ENCODE data around the gene KRTAP29-1.

KRTAP29-1 gene

DNA sequence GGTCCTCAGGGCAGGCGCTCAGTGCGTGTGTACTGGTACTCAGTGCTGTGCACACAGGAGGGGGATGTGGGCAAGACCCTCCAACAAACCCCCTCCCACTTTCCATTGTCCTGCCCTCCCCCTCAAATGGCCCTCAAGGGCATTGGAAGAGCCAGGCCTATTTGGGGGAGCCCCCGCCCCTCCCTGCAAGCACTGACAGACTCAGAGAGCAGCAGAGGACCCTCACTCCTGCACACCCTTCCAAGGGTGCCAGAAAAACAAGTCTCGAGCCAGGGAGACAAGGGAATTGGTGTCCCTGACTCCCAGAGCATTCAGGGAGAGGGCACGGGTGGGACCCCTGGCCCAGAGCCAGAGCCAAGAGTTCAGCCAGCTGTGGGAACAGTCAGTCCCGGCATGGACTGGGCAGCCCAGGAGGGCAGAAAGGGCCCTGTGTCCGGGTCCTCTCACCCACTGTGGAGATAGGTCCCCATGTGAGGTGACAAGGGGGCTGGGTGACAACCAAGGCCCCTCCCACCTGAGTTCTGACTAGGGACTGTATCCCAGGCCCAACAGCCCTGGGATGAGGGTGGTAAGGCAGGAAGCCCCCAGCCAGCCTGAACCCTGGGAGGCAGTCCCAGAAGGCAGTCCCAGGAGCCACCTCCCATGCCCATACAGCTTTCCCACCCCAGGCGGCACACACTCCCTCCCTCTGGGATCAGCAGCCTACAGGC is 24.9 kb upstream of the KRTAP29-1 start:
- no peak for DNase-seq

DNA sequence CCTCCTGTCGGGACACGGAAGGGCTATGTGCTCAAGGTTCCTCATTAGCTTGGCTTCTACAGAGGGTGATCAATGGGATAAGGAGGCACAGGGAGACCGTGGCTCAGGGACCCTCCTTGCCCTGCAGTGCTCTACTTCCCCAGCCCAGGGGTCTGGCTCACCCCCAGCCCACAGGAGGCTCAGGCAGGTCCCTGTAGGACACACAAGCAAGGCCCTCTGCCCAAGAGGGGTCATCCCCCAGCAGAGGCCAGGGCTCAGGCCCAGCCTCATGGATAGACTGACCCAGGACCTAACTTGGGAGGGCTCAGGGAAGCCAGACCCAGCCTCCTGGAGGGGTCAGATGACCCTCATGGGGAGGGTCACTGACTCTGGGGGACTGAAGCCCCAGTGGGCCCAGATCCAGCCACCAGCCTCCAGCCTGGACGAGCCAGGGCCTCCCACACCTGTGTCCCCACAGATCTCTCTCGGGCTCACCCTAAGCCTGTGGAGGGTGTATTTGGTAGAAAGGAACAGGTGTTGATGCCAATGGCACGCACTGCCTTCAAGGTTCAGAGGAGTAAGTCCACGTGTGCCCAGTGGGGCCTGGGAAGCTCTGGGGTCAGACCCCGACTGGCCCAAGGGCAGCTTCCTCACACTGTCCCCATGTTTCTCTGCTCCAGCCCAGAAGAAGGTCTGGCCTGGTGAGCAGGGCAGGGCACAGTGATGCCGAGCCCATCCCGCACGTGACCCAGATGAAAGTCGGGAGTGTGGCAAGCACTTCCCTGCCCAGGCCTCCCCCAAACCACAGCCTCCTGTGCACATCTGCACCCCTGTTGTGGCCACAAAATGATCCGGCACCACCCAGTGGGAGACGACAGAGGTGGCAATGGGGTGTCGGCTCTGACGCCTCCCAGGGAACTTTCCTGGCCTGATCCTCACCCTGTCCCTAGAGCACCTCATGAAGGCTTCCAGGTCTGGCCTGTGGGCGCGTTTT is 23.8 kb upstream of the KRTAP29-1 start:
- no peak for DNase-seq

DNA sequence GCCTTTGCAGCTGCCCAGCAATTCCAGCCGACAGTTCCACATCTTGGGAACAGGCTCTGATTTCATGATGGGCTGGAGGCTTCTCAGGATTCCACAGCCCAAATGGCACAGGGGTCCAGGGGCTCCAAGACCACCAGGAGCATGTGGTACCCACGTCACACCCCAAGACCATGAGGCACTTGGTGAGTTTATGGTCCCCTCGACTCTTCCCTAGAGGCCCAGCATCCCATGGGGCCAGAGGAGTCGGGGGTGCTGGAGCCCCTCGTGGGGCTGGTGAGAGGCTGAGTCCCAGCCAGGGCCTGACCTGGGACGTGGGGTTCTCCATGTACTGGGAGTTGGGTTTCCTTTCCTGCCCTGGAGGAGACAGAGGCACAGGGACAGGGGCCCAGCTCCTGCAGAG is 23.0 kb upstream of the KRTAP29-1 start:
- no peak for DNase-seq

GRCh38 chr17:41325126-41325525 is 22.5 kb upstream of the KRTAP29-1 start:
- no peak for DNase-seq

DNA sequence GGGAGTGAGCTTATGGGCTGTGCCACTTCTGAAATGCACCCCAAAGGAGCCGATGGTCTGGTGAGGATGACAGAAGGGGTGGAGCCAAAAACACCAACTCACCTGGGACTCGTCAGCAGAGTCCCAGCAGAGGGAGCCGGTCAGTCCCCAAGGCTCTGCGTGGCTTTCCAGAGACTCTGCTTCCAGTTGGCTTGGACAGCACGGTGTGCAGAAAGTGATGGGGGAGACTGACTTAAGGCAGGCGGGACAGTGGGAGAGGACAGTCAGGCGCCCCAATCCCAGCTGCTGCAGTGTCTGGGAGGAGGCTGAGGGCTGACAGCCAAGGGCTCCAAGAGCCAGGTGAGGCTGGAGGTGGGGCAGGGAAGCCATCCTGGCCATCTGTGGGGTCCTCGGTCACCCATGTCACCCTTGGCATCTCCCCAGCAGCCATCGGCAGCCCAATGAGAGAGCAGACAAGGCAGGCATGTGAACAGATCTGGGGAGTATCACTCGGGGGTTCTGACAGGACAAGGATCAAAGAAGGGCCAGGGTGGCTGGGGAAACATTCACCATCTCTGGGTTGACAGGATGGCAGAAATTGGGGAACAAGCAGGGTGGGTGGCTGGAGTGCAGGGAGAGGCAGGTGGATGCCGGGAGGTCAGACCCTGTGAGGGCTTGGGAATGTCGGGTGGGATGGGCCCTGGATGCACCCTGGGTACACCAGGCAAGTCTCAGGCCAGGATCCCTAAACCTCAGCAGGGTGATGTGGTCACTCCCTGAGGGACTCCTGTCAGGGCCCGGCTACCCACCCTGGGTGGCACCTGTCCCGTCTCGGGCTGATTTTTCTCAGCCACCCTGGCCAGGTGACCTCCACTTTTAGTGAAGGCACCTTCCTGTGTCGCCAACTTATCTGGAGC is 21.8 kb upstream of the KRTAP29-1 start:
- no peak for DNase-seq

DNA sequence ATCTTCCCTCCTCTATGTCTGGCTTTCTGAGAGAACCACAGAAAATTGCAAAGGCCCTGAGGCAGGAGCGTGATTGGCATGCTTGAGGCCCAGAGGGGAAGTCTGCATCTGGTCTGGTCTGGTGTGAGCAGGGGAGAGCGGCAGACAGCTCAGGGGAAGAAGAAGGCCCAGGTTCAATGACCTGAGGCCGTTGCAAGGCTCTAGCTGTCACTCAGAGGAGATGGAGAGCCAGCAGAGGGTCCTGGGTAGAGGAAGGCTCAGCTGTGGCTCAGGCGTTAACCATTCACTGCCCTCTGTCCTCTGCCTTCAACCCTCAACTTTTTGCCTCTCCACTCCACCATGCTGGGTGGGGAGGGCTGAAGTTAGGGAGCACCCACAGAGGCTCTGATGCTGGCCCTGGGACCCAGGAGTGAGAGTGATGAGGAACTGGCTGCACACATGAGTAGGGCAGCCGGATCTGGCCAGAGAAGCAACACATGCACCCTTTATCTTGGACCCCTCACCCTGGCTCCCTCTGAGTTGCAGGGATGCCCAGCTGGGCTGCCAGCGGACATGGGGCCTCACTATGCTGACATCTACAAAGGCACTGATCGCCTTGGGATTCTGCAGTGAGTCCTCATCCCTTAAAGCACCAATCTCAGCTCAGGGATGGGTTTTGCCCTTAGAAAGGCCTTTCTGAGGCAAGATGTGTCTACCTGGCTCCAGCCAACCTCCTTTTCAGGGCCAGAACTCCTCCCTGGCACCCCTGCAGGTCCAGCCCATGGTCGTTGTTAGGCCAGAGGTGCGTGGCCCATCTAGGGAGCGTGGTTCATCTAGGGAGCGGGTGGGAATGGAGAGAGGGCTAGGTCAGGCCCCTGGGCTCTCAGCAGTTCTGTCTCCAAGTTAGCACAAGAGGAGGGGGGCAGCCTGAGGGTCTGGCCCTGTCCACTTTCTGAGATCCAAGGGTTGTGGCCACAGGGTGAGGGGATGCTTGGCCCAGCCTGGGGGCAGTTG is 20.5 kb upstream of the KRTAP29-1 start:
- no peak for DNase-seq

DNA sequence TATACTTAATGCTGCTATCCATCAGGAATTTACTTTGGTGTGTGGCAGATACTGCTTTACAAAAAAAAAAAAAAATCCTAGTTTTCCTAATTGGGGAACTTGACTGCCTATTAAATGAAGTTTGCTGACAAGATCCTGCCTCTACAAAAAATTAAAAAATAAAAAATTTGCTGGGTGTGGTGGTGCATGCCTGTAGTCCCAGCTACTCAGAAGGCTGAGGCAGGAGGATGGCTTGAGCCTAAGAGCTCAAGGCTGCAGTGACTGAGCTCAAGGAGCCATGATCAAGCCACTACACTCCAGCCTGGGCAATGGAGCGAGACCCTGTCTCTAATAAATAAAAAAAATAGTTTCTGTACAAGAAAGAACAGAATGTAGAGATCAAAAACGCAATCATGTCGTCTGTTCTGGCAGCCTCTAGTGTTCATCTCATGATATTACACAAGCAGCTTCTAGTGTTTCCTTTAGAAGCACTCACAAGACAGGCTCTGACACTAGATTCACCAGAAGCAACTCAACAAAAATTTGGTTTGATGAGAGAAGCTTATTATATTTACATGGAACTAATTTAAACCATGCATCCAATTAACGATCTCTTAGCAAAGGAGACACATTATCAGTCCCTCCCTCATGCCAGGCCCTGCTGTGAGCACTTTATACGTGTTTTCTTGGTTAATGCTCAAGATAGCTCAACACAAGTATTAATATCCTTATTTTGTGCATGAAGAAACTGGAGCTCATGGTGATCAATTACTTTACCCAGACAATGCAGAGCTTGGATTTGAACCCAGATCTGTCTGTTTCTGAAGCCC is 19.6 kb upstream of the KRTAP29-1 start:
- DNase-seq = no peak

- no peak for DNase-seq
These were observed 15.6 kb upstream of the KRTAP29-1 start for GRCh38 chr17:41318231-41318630.

DNA sequence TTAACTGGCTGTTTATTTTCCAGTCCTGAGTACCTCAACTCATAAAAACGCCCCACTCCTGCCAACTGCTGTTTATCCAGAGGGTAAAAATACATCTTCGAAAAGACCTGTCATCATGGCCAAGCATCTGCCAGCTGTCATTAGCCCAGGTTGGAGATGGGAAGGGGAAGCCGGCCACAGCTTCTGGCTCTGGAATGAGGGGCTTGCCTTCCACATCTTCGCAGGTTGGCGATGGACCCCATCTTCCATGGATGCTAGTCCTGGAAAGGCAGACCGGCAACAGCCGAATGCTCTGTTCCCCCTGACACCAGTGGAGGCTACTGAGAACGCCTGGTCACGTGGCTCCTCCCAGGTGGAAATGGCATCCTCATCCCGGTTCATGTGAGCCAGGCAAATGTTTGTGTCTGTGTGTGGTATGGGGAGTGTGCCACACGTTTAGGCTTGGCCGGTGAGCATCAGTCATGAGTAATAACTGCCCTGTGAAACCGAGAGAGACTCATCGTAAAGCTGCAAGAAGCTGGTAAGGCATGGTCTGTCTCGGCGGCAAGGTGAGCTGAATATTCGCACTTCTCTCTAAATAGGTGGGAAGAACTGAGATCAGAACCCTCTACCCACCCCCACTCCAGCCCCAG is 13.3 kb upstream of the KRTAP29-1 start:
- DNase-seq = no peak

DNA sequence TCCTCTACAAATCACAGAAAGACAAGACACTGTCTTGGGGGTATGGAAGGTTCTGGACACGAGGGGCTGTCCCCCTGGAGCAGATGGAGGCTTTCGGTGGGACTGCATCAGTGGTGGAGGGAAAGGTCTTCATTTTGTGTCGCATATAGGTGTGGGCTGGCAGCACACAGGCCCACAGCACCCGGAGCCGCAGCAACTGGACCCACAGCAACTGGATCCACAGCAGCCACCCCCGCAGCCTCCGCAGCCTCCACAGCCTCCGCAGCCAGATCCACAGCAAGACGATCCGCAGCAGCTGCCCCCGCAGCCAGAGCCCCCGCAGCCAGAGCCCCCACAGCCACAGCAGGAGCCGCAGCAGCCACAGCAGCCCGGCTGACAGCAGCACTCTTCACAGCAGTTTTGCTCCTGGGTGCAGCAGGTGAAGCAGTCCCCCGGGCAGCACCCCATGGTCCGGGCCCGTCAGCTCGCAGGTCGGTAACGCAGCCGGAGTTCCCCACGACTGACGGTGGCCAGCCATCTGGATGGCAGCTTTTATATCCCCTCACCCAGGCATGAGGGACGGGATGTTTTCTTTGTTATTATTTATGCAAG is 12.6 kb upstream of the KRTAP29-1 start, which contains the start of gene KRTAP17-1:
Gene KRTAP17-1 (minus strand): TSS at position 507 of the 591 bp plus-strand sequence. CDS start 60 bp downstream, at position 447.
- DNase-seq = no peak

DNA sequence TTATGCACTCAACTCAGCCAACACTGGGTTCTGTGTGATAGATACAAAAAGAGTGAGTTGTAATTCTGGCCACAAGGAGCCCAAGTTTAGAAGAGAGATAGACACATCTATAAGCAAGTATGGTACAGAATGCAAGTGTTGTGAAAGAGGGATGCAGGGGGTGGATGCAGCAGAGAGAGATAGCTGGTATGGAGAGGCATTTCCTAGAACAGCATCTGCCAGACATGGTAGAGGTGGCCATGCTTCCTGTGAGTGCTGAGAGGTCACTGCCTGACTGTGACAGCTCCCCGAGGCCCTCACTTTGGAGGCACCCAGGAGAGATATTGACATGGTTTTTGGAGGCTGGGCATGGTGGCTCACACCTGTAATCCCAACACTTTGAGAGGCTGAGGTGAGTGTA is 8.5 kb upstream of the KRTAP29-1 start:
- no peak for DNase-seq

GRCh38 chr17:41308918-41309359 is 6.3 kb upstream of the KRTAP29-1 start, which contains the start of gene KRTAP16-1:
Gene KRTAP16-1, minus strand, starts transcription at chr17:41309309. Its CDS starts 56 bp downstream, at chr17:41309253.
- peak; percentile 33 for DNase-seq

- DNase-seq = peak; percentile 72
These were observed 5.7 kb upstream of the KRTAP29-1 start for GRCh38 chr17:41308251-41308917.

DNA sequence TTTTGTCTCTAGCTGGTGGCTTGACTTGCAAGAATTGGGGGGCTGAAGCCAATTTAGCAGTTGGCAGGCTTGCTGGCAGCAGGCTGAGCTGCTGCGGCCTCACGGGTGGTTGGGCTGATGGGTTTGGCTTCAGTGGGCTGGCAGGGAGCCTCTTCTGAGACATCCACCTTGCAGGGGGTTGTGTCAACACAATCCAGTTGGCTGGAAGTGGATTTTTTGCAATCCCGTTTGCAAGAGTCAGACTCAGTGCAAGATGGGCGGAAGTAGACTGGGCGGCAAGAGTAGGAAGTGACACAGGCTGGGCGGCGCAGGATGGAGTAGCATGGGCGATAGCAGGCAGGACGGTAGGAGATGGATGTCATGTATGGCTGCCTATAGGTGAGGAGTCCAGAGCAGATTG is 5.0 kb upstream of the KRTAP29-1 start:
- no peak for DNase-seq

DNA sequence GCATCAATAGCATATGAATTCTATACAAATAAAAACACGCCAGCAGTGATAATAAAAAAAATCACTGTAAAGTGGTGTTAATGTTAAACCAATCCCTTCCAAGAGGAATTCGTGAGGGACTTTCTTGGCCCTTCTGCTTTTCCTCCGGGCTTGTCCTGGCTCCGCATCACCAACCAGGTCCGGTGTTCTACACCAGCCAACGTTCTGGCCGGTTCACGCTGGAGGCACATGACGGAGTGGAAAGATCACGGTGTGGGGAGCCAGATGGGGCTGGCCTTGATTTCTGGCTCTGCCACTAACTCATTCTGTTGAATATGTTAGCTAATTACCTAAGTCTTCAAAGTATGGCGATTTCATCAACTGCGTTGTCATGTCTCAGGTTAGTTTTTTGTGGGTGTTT is 1.4 kb upstream of the KRTAP29-1 start:
- DNase-seq = no peak

DNA sequence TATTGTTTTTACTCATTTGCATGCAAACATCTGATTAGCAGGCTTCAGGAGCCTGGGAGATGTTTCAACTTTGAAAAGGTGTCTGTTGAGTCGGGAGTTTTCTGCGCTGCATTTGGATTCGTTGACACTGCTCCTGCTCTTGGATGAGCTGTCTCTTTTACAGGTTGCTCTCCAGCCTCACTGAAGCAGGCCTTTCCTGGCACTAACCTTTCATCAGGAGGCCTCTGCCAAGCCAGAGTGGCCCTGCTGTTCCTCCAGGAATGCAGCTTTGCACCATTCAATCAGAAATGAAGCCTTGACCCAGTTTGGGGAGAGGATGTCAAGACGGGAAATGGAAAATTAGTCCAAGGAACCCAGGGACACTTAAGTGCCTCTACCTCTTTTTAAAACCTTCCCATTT is 330 bp upstream of the KRTAP29-1 start:
- no peak for DNase-seq

- no peak for DNase-seq
These were observed 1.4 kb downstream of the KRTAP29-1 start for GRCh38 chr17:41301204-41301790.

- DNase-seq = no peak
These were observed 4.1 kb downstream of the KRTAP29-1 start for GRCh38 chr17:41298458-41299135.

All from right hindlimb (tissue), 1 donor.